IMR-90 (cell line): ENCODE measurements around the gene GSK3B.

ENCODE experiments used
- CTCF ChIP-seq: conservative IDR thresholded peaks from 2 replicates; pipeline ENCODE4 v1.5.1; 2012; ENCODE audit warnings: mild to moderate bottlenecking, low read depth, low read length, improper control_type of control experiment
- MAZ ChIP-seq: IDR thresholded peaks from 2 replicates; pipeline ENCODE4 v1.6.1; 2012; ENCODE audit warnings: low read depth, mild to moderate bottlenecking, low read length, improper control_type of control experiment, moderate library complexity, borderline replicate concordance
- MXI1 ChIP-seq: IDR thresholded peaks from 2 replicates; pipeline ENCODE4 v1.6.1; 2012; ENCODE audit warnings: low read depth, mild to moderate bottlenecking, low read length, moderate library complexity, borderline replicate concordance
- POLR2A ChIP-seq: IDR thresholded peaks from 2 replicates; pipeline ENCODE4 v1.6.1; 2012; ENCODE audit warnings: mild to moderate bottlenecking, low read depth, low read length
- USF2 ChIP-seq: fragments of 150-350 bp; IDR thresholded peaks from 2 replicates; pipeline ENCODE4 v1.6.1; 2017; ENCODE audit warnings: mild to moderate bottlenecking, antibody characterized with exemption, low read length, low read depth

GRCh38 chr3:119945291-119945690 lies 149.0 kb downstream of the GSK3B start:
- TF ChIP-seq CTCF (no peak), MAZ (no peak), POLR2A (no peak), USF2 (no peak), MXI1 (no peak)
